Transverse colon (tissue), 4 donors: ENCODE data around the gene SNX8.

Experiments
- EP300 ChIP-seq: sonication (generic); formaldehyde crosslinking; IDR thresholded peaks from one replicate; pipeline ENCODE4 v1.6.1; 2017; ENCODE audit warnings: antibody characterized with exemption, low read depth
- POLR2A ChIP-seq: fragments of 450-650 bp; IDR thresholded peaks from one replicate; pipeline ENCODE4 v1.6.1; 2016; ENCODE audit warnings: antibody characterized with exemption, mild to moderate bottlenecking, moderate library complexity
- POLR2AphosphoS5 ChIP-seq, 3 donors: sonication (generic); formaldehyde crosslinking; IDR thresholded peaks; one replicate each; pipeline ENCODE4 v1.6.1; 2016; ENCODE audit warnings: antibody characterized with exemption in 3 of 3
- TF ChIP-seq, protein P1 (sequence below), 5 experiments: fragments of 200-600 bp in 3 of 5; fragments of 450-650 bp in 2 of 5; sonication (generic) in 3 of 5; IDR thresholded peaks; 1 replicate in 2 of 5; 2 replicates in 3 of 5; pipeline ENCODE4 v1.5.1; 2016 to 2017; ENCODE audit warnings: antibody characterized with exemption in 5 of 5, inconsistent platforms in 3 of 5, mild to moderate bottlenecking in 2 of 5, moderate library complexity in 1 of 5

DNA sequence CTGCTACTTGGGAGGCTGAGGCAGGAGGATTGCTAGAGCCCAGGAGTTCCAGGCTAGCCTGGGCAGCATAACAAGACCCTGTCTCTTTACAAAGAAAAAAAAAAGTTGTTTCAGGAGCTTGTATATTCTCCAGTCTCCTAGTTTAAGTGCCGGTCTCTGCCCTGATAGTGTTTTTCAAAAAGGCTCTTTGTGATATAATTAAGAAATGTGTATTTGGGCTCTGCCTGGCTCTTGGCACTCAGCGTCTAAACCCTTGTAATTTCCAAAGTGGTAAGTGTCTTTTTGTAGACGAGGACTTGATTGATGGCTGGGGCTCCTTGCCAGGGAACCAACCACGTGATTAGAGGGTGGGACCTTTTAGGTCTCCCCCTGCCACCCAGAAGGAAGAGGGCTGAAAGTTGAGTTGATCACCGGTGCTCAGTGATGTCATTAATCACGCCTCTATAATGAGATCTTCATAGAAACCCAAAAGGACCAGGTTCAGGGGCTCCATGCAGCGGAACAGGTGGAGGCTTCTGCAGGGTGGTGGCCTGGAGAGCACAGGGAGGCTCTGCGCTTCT is 44.8 kb upstream of the SNX8 start:
- TF ChIP-seq POLR2A (no peak), POLR2AphosphoS5 (IDR thresholded peaks at IDR 0.05) (no peak), EP300 (no peak)
- TF ChIP-seq, protein P1, sequence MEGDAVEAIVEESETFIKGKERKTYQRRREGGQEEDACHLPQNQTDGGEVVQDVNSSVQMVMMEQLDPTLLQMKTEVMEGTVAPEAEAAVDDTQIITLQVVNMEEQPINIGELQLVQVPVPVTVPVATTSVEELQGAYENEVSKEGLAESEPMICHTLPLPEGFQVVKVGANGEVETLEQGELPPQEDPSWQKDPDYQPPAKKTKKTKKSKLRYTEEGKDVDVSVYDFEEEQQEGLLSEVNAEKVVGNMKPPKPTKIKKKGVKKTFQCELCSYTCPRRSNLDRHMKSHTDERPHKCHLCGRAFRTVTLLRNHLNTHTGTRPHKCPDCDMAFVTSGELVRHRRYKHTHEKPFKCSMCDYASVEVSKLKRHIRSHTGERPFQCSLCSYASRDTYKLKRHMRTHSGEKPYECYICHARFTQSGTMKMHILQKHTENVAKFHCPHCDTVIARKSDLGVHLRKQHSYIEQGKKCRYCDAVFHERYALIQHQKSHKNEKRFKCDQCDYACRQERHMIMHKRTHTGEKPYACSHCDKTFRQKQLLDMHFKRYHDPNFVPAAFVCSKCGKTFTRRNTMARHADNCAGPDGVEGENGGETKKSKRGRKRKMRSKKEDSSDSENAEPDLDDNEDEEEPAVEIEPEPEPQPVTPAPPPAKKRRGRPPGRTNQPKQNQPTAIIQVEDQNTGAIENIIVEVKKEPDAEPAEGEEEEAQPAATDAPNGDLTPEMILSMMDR (IDR thresholded peaks at IDR 0.05) = no peak
